ENCODE data around the gene MDH1B.
"Not testable (repeated sequence)": the region's sequence is repeated elsewhere in the genome, so short reads cannot be mapped to it uniquely, and the experiment has no call there.

MDH1B gene

DNA sequence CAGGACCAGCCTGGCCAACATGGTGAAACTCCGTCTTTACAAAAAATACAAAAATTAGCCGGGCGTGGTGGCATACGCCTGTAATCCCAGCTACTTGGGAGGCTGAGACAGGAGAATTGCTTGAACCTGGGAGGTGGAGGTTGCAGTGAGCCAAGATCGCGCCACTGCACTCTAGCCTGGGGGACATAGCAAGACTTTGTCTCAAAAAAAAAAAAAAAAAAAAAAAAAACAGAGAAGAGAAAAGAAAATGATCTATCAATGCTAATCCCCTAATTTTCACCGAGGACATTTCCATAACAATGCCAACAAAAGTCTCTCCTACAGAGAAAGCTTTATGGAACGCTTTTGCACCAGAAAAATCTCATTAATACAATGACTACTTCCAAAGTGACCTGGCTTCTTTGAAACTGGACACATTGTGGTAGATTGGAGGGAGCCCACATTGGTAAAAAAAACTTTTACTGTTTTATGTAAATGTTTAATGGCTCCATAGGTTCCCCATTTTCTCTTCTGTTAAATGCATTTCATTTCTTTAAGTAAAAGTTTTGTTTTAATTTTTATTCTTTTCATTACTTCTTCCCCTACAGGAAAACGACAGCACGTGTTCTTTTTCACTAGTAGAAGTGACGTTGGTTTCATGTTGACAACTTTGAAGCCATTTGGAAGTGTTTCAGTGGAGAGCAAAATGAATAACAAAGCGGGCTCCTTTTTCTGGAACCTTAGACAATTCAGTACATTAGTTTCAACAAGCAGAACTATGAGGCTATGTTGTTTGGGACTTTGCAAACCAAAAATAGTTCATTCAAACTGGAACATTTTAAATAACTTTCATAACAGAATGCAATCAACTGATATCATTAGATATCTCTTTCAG, 1.2 kb upstream of the MDH1B start:
- DNase-seq = no peak

DNA sequence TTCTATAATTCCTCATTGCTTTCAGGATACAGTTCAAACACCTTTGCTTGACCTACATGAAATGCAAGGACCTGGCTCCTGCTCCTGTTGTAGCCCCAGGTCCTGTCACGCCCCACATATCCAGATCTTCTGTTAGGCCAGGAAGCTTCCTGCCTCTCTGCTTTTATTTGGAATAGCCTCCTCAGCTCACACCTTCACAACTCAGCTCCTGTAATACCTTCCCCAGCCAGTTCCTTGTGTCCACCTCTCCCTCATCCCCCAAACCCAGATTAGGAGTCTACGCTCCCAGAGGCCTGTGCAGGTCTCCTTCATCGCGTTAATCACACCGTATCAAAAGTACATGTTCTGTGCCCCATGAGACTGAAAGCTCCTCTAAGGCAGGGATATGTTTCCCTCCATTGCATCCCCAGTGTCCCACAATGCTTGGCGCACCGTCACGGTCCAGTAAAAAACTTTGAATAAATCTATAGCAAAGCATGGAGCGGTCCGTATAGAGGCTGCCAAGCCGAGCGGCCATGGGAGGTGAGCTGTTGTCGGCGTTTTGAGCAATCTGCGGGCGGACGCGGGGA, 371 bp downstream of the MDH1B start:
- no peak for DNase-seq

DNA sequence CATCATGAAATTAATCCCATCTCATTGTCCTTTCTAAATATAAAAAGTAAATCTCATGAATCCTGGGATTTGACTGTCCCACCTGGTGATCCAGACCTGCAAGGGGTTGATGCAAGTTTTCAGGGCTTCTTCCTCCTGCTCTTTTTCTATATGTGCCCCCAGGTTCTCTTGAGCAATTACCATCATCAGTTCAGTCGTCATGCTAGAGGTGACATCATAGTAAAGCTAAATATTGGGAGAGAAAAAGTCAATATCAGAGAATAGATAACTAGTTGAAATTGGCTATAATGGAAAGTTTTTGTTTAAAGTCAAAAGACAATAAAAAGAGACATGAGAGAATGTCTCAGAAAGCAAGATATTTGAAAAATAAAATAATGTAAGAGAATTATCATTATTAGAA, 8.3 kb downstream of the MDH1B start:
- DNase-seq = no peak

DNA sequence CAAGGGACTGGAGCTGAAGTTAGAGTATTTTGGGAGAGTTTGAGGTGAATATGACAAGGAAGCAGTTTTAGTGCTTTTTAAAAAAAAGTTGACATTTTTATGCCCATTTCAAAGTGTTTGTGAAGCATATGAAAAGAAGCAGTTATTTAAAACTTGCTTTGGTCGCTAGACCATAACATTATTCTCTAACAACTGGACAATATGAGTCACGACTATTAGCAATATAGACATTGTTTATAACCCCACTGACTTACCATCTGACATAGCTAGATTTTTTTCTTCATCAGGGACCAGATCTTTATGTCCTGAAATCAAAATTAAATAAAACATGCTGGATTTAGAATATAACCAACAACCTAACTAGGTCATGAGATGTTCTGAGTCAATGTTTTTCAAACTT, 24.3 kb downstream of the MDH1B start:
- no peak for DNase-seq

DNA sequence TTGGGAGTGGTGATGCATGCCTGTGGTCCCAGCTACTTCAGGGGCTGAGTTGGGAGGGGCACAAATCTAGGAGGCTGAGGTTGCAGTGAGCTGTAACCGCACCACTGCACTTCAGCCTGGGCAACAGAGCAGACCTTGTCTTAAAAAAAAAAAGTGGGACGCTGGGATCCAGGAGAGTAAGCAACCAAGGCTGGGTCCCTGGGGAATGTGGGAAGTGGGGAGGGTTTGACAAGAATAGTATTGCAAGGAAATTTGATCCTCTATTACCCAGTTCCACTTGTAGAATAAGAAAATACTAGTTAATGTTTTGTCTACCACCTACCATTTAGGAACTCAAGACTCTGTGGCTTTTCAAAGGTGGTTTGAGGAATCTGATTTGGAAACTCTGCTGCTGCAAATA, 25.9 kb downstream of the MDH1B start:
- DNase-seq = no peak

DNA sequence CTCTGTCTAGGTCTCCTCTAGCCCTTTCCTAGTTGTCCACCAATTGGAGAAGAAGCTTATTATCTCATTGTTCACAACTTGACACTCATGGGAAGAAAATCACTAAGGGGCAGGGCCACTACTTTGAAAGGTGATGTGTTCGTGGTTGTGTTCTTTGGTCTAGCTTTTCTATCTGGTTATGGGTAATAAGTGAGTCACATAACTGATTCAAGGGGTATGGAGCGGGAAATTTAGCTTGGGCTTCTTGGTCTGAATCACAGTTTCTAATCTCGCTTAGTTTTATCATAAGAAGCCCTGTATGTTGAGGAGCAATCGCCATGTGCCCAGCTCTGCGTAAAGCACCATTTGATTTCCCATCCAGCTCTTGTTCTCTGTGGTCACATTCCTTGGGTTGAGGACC, 28.2 kb downstream of the MDH1B start:
- DNase-seq = no peak

DNA sequence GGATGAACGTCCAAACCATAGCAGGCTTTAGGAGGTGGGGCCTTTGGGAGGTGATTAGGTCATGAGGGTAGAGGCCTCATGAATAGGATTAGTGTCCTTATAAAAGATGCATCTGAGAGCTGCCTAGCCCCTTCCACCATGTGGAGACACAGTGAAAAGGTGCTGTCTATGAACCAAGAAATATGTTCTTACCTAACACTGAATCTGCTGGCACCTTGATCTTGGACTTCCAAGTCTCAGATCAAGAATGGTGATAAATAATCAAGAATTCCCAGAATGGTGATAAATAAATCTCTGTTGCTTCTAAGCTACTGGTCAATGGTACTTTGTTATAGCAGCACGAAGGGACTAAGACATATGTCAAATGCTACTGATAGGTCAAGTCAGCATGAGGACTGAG, 31.8 kb downstream of the MDH1B start:
- DNase-seq = no peak

DNA sequence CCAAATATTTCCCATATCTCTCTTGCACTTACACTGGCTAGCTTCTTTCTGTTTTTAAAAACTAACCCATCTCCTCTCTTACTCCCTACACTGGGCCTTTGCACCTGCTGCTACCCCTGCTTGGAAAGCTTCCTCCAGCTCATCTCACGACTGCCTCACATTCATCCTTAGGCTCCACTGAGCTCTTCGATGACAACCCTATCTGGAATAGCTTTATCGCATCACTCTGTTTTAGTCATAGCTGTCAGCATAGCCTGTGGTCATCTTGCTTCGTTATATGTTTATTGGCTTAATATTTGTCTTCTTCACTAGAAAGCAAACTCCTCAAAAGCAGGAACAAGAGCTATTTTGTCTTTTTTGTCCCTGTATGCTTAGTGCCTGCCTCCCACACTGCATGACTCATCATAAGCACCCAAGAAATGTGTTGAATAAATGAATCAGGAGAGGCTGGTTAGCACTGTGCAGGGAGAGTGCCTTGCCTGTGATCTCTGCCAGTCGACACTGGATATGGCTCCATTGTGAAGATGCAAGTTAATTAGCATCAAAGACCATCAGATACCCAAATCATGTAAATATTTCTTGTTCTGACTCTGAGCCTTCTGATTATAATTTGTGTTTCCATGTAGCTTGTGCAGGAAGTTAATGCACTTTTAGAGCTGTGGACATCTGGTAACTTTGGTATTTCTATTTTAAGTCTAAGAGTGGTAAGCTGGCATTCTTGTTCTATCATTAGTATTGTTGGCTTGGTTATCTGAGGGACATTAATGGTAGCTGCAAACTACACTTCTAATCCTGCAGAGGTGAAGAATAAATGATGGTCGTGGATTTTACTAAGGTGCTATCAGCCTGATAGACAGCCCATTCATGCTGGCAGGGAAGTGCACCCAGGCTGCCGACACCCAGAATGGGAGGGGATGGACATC, 36.6 kb downstream of the MDH1B start:
- DNase-seq = no peak

DNA sequence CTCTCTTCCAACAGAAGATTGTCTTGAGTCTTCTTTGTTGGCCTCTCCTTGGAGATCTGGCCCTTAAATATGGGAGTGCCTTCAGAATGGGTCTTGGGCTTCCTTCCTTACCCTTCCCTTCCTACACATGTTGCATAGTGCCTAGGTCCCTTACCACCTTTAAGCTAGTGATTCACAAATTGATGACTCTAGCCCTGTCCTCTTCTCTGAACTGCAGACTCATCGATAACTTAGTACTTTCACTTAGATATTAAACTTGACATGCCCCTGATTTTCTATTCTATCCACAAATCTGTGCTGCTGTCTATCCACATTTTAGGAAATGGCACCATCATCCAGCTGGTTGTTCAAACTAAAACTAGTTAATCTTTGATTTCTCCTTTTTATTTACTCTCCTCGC, 37.8 kb downstream of the MDH1B start:
- DNase-seq = no peak

DNA sequence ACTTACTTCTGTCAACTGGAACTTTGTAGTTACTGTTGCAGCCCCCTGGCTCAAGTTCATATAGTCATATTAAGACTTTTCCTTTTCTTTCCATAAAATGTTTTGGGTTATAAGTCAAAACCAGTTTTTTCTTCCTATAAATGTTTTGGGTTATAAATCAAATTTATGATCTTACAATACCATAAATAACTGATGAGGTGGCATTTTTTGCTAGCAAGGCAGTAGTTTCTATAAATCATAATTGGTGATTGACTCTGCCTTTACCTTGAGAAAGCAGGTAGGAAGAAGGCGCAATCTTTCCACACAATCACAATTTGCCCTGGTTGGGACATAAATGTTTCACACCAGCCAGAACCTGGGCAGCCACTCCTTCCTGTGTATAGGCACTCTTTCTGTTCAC, 41.8 kb downstream of the MDH1B start:
- DNase-seq = no peak

DNA sequence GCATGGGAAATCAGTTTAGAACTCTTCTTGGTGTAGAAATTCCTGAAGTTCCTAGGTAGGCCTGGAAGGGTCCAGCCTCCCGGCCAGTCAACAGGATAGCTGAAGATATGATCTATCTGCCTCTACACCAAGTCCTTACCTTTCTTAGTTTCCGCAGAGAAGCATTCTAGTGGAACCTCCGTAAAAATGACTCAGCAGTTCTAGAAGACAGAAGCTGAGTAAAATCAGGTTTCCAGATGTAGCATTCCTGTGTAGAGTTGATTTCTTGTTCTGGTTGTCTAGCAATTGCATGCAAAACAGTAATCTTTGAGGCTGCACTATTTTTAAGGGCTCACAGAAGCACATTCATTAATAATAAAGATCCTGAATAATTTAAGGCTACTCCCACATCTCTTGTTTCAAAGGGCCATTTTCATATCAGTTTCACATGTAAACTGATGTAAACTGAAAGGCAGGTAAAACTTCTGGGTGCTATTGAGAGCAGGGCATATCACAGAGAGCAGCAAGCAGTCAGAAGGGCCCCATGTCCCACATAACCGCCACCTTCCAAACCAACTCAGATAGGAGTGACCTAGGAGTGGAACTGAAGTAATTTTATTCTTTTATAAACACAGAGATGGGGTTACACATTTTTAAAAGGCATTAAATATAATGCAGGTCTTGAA, 43.7 kb downstream of the MDH1B start:
- no peak for DNase-seq

DNA sequence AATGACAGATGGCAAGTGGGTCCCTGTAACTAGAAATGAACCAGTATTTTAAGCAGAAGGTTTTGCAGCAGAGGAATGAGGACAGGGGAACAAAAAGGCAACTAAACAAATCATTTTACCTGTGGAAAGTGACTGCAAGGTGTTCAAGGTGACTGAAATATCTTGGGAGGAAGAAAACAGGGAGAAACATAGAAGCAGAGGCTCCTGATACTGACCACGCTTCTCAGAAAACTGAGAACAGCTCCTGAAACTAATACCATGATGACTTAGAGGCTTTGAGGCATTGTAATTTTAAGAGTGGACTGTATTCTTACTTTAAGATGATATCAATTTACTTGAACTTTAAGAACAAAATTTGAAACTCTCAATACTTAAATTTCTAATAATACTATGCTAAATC, 46.8 kb downstream of the MDH1B start, which contains the start of gene DYTN:
Gene DYTN, minus strand, starts transcription at position 101 of the 400 bp plus-strand sequence. CDS start 117 bp downstream, outside the sequence.
- DNase-seq = no peak

DNA sequence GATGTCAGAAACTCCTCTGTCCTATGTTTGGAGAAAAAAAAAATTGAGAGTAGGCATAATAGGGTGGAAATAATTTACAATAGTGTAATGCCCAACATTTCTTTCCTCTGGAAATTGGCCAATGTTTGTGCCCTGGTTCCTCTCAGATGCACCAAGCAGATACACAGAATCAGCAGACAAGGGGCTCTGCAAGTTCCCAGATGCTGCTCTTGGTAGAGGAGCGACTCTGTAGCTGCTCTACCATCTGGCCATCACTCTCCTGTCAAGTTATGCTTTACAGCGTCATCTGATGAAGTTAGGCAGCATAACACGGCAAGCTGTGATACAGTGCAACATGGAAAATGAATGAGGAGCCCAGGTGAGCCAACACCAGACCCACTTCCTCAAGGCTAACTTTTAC, 48.5 kb downstream of the MDH1B start:
- DNase-seq = no peak

DNA sequence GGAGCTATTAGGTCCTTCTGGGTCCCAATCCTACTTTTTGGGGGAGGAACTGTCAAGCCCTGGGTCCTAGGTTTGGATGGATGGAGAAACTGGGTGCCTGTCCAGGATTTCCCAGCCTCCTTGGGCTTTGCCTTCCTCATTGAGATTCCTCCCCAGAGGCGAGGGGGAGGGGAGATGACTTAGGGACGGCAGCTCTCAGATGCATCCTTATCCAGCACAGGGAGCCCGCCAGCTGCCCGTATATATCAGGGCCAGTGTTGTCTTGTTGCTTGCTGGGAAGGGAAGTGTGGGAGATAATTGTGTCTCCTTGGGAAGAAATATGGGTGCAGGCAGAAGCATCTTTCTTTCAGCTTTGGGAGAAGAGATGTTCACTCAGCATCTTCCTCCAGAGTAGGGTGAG, 49.9 kb downstream of the MDH1B start:
- DNase-seq = not testable (repeated sequence)

DNA sequence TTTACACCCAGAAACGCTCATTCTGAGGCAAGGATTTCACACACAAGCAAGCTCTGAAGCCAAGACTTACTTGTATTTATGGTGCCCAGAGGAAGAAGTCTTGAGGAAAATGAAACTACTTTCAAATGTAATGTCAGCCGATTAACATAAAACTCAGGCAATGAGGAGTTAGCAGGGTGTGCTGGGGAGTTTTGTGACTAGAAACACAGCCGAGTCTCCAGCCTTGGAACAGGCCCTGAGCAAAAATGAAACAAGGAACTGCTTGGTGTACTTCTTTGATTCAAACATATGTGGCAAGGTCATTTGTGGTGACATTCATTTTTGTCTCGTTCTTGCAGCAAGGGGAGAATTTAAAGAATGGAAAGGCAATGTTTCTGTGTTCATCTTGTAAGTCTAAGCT, 51.4 kb downstream of the MDH1B start:
- DNase-seq = no peak

DNA sequence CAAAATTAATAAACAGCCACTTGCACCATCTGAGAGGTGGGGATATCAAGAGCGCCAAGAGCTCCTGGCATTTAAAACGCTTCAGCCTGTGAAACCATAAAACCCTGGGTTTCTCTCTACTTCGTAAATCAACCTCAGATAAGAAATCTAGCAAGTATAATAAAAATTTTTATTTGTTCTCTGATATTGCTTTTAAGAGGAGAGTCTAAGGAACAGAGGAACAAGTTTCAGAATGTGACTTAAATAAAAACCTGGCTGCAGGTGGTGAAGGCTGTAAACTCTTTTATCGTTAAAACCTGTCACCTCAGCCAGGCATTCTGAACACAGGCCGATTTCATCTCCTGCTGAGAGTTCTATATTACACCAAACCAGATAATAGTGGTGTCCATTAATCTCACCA, 56.8 kb downstream of the MDH1B start:
- DNase-seq = no peak

DNA sequence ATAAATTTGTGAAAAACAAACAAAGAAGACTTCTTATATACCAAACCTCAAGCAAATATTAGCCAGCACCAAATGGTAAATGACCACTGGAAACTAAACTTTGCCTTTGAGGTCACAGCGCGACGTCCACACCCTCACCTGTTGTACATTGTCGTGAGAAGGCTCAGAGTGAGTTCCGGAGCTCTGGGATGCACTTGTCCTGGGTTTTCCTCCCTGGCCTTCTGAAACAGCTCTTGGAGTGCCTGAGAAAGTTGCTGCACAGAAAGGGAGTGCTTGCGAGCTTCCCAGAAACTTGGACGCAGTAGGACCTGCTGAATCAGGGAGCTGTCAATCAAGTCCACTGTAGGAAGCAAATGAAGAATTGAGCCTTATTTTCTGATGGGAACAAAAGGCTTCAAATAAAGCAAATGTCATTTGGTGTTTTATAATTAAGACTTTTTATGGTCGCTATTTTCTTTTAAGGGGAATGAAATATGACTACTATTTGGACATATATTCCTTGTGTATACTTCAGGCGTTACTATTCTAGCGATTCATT, 57.9 kb downstream of the MDH1B start:
- DNase-seq = no peak

DNA sequence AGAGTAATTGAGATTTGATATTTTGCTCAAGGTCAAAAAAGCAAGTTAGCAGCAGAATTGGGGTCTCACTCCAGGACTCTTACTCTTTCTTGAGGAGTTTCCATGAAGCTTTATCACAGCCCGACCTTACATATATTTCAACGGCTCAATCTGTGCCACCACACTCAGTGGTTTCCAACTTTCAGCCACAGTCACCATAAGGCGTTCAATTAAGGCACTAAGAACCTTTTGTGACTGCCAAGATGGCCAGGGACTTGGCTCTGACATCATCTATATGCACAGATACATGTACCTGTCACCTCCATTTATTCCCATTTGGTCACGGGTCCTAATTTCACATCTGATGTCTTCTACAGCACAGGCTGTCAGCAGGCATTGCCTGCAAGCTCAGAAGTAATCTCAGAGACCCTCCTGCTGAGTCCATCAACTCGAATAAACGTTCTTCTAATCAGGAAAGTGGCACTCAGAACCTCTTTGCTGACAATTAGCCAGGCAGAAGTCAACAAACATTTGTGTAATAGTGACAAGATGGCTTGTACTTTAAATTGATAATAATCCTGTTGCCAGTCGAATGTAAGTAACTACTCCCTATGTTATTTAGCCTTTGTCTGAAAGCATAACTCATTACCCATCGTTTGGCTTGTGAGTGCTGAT, 63.0 kb downstream of the MDH1B start:
- DNase-seq = no peak

DNA sequence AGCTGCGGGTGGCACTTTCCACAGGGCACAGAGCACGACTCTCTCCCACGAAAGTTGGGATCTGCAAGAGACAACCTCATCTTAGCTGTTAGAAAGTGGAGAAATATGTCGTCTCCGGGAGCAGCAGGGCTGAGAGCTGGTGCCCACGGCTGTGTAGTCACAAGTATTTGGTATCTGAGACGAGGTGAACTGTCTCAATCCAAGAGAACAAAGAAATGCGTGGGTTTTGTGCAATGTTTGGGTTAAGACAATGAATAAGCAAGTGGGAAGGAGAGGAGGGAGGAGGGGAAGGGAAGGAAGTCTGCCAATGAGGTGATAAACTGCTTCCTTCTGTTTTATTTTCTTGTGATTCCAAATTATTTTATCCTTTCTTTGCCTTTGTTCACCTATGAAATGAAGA, 65.0 kb downstream of the MDH1B start:
- no peak for DNase-seq

DNA sequence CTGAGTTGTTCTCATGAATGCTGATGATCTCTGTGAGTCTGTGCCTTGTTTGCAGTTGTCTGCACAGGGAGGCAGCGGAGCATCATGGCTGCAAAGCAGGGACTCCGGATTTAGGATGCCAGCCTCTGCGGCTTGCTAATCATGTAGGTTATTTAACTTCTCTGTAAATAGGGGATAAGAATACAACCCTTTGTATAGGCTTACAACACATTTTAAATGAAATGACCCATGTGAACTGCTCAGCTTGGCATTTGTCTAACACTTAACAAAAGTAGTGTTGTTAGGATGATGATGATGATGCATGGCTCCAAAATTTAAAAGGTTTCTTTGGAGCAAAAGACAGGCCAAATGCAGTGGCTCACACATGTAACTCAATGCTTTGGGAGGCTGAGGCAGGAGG, 66.3 kb downstream of the MDH1B start:
- DNase-seq = no peak

DNA sequence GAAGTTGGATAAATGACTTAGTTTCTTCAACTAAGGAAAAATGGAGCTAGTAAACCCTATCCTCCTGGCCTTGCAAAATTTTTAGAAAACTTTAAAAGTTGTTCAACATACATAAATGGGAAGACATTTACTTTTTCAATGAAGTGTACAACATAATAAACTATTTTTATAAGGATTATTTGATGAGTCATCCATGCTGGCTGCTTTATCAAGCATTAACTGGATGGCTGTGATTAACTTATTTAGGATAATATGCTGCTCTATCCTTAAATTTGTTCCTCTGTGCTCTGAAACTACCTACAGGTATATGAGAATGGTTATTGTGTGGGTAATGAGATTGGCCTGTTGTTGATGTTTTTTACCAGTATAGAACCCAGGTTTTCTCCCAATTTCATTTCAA, 68.2 kb downstream of the MDH1B start:
- no peak for DNase-seq

Measured in cortex of kidney (tissue), 1 donor.